Stimulated activated CD8-positive, alpha-beta memory T cell treated with anti-CD3 and anti-CD28 coated beads, Interleukin-15, amount 100 ng/mL, for 1 hour (primary cell): ENCODE measurements around the gene NOX5.

Experiments used
- DNase-seq: peaks from one replicate; pipeline ENCODE4 v3.0.0-alpha.2; 2020; ENCODE audit warnings: low read depth

The NOX5 gene

DNA sequence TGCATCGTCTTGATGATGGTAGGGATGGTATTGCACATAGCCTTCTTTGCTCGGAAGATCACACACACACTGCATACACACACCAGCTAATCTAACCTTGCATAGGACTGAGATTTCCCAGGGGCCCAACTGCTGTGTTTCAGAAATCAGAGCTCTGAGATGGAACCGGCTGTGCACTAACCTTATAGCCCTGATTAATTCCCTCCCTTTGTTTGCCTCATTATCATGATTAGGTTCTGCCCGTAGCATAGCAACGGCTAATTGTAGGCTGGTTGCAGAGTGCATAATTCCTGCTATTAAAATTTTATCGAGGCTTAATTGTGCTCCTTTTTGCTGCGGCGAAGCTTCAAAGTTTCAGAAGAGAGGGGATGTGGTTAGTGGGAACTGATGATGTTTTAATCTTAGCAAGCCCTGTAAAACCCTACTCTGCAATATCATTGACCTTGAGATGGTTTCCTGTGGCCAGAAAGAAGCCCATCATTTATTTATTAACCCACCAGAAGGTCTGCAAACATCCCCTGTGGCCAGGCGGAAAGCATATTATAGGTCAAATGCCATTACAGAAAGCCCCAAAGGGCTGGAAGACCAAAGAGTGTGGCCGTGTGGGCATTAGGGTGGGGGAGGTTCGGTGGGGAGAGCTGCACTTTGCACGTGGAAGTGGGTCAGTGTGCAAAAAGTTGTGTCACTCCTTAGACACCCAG is 89.7 kb downstream of the NOX5 start:
- DNase-seq: no peak

DNA sequence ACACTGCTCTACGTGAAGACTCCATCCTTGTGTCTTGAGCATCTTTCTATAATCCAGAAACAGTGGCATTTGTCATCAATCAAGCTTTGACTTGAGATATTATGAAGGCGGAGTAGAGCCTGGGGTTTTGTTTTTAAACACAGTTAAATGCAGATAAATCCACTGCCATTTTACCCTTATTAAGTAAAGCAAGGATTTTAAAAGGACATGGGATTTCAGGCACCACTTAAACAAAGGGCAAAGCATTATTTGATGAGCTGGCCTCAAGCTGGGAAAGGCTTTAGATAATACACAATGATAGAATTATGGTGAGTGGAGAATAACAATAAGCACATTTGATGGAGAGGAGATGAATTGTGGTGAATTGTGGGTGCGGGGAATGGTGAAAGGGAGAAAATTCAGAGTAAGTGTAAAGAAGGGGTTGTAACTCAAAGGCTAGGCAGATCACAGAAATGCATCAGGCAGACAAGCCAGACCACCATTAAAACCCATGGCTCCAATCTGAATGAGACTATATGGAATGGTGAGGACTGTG is 91.0 kb downstream of the NOX5 start:
- no peak for DNase-seq

GRCh38 chr15:69107025-69107620 is 92.6 kb downstream of the NOX5 start:
- DNase-seq: no peak
